GM18858 (cell line): Measurements from ENCODE around the gene C1orf174.
A peak's percentile ranks its signal among the peaks of the same experiment; 100 is the strongest.

Experiments used
- ATAC-seq: cut with Tn5 transposase; IDR thresholded peaks from one replicate; pipeline ENCODE4 v1.9.1; 2021; ENCODE audit not compliant: unreplicated experiment

The C1orf174 gene

DNA sequence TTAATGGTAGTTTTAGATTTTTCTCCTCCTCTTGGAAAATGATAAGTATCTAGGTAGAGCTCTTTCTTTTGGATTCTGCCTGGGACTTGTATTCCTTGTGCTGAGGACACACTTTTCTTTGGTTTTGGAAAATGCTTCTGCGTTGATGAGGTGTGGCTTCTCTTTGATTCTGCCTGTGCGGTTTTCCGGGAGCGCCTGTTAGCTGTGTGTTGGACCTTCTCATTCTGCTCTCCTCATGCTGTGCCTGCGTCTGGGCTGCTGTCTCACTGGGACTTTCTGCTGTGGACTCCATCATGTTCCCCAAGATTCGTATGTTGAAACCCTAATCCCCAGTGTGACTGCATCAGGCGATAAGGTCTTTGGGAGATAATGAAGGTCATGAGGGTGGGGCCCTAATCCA lies 21.0 kb downstream of the C1orf174 start:
- no peak for ATAC-seq

DNA sequence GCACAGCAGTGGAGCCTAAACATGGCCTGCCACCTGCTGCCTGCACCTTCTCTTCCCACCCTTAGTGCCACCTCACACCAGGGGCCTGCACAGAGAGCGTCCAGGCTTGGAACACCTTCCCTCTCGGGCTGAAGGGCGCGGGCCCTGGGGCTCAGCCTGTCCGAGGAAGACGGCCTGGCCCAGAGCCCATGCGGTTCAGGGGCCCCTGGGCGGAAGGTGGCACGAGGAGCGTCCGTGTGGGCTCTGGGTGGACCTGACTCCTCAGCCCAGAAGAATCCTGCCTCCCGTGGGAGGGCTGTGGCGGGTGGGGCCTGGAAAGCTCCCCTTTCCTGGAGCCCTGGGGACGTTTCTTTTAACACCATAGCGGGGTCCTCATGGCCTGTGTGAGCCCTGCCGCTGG lies 23.4 kb downstream of the C1orf174 start:
- ATAC-seq = no peak

DNA sequence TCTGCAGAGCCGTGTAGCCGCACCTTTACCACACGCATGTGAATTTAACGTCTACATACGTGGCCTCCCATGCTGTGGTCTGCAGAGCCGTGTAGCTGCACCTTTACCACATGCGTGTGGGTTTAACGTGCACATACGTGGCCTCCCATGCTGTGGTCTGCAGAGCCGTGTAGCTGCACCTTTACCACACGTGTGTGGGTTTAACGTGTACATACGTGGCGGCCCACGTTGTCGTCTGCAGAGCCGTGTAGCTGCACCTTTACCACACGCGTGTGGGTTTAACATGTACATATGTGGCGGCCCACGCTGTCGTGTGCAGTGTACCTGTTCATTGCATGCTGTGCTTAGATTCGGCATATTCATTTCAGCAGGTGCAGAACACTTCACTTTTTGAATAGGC lies 25.3 kb downstream of the C1orf174 start:
- ATAC-seq = no peak

DNA sequence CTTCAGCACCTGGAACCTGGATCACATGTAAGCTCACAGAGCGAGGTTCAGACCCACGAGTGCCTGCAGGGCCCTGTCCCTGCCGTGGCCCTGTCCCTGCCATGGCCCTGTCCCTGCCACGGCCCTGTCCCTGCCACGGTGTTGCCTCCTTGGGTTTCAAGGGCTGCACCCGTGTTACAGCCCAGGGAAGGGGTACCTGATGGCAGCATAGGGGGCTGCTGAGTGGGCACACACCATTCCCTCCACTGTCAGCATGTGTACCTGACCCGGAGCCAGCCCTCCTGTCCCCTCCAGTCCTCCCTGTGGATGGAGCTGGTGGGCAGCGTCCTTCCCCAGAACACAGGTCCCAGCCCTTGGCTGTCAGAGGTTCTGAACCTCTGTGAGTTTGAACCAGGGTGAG lies 27.5 kb downstream of the C1orf174 start:
- ATAC-seq = no peak

DNA sequence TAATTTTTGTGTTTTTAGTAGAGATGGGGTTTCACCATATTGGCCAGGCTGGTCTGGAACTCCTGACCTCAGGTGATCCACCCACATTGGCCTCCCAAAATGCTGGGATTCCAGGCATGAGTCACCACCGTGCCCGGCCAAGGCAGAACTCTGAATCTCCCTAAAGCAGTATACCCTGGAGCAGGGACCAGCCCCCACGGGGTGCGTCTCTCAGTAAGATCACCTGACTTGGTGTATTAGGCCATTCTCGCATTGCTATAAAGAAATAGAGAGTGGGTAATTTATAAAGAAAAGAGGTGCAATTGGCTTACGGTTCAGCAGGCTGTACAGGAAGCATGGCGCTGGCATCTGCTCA lies 28.6 kb downstream of the C1orf174 start:
- ATAC-seq = no peak

DNA sequence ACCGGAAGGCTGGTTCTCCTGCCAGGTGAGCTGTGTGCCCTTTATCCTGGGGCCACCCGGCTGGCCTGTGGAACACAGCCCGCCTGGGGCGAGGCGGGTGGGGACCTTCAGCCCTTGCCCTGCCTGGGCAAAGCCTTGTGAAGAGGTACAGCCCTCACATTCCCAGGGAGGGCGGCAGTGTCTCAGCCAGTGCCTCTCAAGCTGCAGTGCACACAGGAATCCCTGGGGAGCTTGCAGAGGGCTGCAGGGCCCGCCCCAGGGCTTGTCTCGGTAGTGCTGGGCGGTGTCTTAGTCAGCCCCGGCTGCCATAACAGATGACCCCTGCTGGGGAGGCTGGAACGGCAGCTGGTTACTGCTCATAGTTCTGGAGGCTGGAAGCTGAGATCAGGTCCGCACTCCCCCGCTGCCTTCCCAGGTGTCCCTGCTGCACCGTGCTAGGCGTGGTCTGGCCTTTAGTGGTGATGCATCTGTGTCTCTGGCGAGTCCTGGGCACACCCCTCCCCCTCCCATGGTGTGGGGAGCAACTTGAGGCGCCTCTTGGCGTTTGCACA lies 30.2 kb downstream of the C1orf174 start:
- no peak for ATAC-seq

DNA sequence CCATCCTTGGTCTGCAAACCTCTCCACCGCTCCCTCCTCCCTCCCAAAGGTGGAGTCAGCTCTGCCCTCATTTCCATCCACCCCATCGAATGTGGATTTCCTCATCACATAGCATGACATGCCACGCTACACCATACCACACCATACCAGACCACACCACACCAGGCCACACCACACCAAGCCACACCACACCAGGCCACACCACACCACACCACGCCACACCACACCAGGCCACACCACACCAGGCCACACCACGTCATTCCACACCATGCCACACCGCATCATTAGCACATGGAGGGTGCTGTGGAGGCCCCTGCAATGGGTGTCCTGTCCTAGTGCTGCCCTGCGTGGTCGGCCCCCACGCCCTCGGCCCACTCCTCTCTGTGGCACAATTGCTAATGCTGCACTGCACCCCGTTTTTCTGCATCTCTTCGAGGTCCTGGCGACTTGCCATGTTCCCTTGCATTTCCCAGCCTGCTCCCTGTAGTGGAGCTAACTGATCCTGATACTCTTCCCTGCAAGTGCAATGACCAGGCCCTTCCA lies 31.5 kb downstream of the C1orf174 start:
- ATAC-seq = no peak

DNA sequence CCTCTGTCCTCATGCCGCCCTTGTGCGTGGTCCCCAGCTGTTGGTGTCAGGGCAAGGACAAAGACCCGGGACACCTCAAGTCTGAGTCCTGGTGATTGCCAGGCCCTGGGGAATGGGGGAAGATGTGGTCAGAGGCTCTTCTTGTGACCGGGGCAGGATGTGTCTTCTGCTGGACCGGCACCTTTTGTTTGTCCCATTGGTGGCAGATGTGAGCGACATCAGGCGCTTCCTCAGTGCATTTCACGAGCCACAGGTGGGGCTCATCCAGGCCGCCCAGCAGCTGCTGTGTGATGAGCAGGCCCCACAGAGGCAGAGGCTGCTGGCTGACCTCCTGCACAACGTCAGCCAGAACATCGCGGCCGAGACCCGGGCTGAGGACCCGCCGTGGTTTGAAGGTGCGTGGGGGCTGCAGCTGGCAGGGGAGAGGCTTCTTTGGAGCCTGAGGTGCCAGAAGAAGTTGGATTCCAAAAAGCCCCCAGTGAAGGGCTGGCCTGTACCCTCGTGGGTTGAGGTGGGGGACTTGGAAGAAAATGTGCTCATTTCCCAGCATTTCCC lies 34.4 kb downstream of the C1orf174 start:
- ATAC-seq = no peak

DNA sequence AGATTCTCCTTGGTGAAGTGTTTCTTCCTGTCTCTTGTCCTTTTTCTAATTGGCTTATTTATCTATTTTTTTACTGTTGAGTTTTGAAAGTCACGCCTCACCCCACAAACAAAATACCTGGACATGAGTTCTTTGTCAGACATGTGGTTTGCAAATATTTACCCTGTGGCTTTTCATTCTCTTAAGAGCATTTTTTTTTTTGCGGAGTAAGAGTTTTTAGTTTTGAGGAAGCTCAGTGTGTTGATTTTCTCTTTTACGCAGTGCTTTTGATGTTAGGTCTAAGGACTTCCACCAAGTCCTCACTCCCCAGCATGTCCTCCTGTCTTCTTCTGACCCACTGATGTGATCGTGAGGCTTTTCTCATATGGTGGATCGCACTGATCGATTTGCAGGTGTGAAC lies 35.2 kb downstream of the C1orf174 start:
- ATAC-seq = no peak

DNA sequence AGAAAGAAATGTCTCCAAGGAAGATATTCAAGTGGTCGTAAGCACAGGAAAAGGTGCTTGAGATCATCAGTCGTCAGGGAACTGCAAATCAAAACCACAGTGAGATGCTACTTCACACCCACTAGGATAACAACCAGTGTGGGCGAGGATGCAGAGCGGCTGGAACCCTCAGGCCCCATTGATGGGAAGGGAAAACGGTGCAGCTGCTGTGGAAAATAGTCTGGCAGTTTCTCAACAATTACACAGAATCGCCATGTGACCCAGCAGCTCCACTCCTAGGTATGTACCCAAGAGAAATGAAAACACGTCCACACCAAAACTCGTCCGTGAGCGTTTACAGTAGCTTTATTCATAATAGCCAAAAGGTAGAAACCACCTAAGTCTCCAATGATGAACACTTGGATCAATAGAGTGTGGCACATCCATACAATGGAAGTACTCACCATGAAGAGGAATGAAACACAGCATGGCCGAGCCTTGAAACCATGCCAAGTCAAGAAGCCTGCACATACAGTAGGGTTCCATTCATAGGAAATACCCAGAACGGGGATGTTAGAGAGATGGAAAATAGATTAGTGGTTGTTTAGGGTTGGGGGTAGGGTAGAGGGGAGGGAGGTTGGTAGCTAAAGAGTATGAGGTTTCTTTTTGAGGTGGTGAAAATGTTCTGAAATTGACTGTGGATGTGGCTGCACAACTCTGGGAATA lies 36.7 kb downstream of the C1orf174 start:
- ATAC-seq = no peak

DNA sequence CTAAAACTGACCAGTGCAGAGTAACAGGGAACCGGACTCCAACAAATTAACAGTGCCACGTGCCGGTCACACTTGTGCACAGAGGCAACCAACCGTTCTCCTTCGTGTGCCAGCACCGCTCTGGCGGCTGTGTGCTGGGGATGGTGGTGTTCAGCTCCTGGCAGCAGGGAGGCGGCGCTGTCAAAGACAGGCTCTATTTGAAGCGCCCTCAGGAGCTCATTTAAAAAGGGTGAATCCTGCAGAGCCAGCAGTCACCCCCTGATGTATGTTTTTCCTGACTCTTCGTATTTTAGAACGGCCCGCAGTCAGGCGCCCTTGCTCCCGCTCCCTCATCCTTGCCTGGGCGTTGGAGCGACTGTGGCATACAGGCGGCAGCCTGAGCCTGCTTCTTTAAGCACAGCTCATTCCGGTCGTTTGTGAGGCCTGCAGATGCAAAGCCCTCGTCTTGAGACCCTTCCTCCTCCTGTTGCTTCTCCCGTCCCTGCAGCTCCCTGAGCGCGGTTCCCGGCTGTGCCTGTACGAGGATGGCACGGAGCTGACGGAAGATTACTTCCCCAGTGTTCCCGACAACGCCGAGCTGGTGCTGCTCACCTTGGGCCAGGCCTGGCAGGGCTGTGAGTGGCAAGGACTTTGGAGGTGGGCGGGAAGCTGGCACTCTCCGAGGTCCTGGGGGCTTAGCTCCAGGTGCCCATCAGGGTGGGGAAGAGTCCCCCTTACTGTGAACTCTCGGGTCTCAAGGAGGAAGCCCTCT lies 41.7 kb downstream of the C1orf174 start:
- ATAC-seq = no peak

DNA sequence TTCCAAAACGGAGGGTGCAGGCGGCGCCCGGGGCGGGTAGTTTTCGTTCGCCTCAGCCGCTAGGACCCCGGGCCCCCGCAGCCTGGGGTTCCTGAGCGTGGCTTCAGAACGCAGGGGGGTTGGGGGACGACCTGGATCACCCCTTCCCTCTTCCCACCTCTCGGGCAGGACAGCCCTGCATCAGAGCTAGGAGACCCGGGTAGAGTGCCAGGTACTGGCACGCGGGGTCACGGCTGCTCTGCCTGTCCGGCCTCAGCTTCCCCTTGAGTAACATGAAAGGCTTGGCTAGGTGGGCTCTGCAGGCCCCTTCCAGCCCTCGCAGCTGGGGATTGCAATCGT lies 42.3 kb downstream of the C1orf174 start:
- ATAC-seq = no peak

DNA sequence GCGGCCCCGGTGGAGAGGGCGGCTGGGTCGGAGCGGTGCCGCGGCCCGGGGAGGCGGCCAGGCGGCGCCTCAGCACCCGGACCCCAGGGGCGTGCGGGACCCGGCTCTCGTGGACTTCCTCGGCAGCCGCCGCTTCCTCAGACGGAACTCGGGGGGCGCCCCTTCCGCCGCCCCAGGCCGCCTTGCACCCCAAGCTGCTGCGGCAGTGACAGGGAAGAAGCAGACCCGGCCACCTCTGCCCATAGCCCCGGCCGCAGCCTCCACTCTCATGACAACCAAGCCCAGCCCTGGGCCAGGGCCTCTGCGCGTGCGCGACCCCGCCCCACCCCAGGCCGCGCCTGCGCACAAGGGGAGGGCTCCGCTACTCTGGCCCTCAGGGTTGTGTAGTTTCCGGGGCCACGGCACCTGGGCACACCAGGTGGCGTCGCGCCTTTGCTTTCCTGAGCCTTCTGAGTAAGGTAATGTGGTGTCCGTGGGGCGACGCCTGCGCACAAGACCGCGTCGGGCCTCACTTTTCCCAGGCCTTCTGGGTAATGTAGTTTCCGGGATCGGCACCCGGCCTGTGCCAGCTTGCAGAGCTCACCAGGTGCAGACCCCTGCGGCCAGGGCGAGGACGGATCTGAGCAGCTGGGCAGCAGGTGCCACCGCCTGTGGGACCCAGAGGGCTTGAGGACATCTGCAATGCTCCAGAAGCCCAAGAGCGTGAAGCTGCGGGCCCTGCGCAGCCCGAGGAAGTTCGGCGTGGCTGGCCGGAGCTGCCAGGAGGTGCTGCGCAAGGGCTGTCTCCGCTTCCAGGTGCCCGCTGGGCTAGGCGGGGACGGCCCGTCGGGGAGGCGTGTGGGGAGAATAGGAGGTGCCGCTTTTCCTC lies 42.9 kb downstream of the C1orf174 start, which contains the start of the genes CEP104 and DFFB:
Gene CEP104 (minus strand): TSS at position 289 of the 868 bp plus-strand sequence. CDS start 4,804 bp downstream, outside the sequence.
Gene DFFB (plus strand): TSS at position 554 of the 868 bp plus-strand sequence. CDS start 128 bp downstream, at position 682.
- peak; percentile 90 for ATAC-seq

DNA sequence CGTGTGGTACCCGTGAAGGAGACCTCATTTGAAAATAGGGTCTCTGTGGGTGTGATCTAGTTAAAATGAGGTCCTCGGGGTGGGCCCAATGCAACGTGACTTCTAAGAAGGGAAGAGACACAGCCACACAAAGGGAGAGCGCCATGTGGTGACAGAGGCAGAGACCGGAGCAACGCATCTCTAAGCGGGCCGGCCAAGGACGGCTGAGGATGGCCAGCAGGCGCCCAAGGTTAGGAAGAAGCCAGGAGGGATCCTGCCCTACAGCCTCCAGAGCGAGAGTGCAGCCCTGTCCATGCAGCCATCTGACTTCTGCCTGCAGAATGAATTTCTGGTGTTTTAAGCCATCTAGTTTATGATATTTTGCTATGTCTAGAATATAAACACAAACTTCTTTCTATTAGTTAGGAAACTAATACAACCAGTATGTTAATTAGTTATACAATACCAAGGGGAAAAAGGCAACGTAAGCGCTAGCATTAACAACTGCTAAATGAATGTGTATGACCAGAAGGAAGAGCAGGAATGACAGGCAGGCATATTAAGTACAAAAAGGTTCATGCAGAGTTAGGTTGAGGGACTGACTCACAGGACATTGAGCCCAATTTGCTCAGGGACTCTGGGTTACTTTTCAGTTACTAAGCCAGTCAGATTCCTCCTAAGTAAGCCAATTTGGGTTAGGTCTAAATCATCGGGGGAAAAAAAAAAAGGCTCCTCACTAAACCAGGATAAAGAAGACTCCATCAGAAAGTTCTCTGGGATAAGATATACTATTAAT lies 47.2 kb downstream of the C1orf174 start:
- ATAC-seq = no peak

DNA sequence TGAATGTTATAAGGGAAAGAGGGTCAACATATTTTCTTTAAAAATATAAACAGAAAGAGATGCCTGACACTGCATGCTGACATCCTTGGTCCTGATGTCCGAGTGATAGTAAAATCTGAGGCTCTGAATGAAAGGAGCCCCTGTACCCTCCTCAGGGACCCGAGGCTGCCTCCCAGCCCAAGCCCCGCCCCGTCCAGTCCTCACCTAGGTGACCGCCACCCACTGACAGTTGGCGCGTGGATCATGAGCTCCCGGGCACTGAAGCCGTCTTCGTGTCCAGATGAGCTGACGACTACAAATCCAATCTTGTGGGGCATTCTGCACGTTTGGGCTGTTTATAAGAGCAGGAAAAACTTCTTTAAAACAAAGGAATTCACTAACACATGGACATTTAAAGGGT lies 48.0 kb downstream of the C1orf174 start:
- ATAC-seq = no peak

DNA sequence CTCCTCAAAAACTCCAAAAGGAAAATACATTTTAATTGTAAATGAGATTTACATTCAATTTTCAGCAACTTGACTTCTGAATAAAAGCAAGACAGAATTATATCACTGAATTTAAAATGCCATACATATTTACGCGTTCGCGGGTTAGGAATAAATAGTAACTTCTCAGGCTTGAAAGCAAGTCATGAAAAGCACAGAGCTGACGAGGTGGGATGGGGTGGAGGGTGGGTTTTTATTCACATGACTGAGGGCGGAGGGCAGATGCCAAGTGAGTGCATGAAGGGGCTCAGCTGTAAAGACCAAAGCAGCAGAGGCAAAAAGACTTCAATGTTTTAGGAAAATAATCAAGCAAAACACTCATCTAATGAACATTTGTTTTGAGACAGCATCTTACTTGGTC lies 48.8 kb downstream of the C1orf174 start:
- ATAC-seq = no peak

DNA sequence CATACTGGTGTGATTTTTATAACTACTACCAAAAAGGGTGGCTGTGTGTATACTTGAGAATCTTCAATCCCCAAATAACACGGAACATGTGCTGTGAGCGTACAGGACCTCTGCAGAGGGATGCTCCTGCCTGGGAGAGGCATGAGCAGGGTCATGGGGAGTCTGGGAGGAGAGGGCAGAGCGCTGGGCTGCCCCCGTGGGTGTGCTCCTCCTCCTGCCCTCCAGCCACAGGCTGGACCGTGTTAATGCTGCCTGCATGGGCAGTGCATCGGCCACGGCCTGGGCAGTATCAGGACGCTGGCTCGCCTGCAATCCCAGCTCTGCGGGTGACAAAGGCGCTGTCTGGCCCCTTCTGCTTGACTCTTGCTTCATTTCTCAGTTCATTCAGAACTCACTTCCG lies 49.2 kb downstream of the C1orf174 start:
- no peak for ATAC-seq

DNA sequence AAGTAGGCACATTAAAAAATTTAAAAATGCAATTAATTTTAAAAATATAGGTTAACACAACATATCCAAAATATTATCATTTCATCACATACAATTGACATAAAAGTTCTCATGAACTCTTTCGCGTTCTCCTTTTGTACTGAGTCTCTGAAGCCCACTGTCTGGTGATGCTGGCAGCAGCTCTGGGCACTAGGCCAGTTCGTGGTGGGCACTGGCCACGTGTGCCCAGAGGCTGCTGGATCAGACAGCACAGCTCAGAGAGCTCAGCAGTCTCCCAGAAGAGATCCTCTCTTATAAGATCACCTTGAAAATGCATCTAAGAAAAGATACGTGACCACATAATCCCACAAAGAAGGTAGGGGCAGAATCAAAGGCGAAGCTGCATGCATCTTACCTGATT lies 53.0 kb downstream of the C1orf174 start:
- no peak for ATAC-seq

DNA sequence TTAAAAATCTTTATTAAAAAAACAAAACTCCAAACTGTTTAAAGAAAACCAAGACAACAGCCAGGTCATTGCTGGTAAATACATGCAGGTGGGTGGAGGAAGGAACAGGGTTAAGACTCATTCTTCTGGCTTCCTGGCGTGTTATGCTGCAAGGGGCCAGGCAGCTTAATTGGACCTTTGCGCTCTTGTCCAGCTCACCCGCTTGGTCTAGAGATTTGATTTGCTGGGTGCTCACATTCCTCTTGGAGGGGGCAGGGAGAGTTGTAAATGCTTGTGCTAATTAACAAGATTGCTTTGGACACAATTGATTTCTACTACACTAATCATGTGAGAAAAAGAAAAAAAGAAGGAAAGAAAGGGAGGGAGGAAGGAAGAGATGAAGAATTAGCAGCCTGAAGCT lies 53.5 kb downstream of the C1orf174 start:
- ATAC-seq = no peak

DNA sequence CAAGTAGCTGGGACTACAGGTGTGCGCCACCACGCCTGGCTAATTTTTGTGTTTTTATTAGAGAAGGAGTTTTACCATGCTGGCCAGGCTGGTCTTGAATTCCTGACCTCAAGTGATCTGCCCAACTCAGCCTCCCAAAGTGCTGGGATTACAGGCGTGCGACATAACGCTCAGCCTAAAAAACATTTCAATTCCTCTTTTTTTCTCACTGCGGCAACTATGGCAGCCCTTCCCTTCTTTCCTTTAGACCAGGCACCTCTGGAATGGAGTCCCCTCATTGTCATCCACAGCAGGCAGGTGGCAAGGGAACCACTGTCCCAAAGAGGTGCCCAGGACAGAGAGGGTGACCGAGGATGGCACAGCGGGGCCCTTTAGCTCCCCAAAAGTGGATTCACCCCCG lies 57.2 kb downstream of the C1orf174 start:
- ATAC-seq = no peak
